ENCODE measurements around the gene ITGB3. TPM values are rescaled to one million over a fixed set of nuclear protein-coding genes. Genes with fewer than 3 reads are reported as not detected.
A peak's percentile ranks its signal among the peaks of the same experiment; 100 is the strongest.

ITGB3 gene
- total and polyA plus RNA-seq, 2 of the 4 experiments (the other 2 are of a cell fraction) = 9.8 to 17.6 TPM

DNA sequence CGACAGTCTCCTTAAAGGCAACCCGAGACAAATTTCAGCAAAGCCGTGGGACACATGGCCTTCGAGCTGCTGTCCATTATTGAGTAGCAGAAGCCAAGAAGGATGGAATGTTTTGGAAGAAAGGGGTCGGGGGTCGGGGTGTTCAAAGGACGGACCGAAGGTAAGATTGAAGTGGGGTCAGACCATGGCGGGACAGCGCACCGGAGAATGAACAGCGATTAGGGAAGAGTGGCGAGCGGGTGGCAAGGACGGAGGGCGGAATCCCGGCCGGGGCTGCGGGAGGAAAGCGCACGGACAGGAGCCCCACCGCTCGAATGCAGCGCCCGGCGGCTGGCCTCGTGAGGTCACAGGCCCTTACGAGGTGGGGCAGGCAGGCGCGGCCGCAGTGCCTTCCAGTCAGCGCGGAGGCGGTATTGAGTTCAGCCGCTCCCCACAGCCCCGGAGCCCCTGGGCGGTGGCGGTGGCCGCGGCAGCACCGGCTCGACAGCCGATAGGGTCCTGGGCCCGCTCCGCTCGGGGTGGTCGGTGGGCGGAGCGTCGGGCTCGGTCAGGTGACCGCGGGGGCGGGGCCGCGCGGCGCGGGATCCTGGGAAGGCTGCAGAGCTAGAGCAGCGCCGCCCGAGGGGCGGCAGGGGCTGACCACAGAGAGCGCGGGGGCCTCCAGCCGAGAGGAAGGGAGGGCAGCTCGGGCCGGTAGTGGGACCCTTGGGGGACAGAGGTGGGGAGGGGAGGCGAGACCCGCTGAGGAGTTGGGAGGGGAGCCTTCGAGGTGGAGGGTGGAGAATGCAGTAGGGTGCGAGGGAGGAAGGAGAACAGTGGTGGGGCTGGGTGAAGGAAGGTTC, 70.0 kb downstream of the ITGB3 start, which contains the start of gene EFCAB13:
EFCAB13 (plus strand) TSS at position 574 of the 842 bp plus-strand sequence. CDS start 4,399 bp downstream, outside the sequence.
- H3K27me3 ChIP-seq (ENCODE audit: control insufficient read depth, insufficient read depth, low read length) = no peaks in the 10 kb centered on the region
- H4K5ac ChIP-seq (ENCODE audit: low read depth, low read length) = peak within 1 kb of the TSS; percentile 91
- peak within 1 kb of the TSS; percentile 78 for H4K91ac ChIP-seq (ENCODE audit: insufficient read depth, low read depth, low read length)
- H3K14ac ChIP-seq (replicated peaks; ENCODE audit: low read depth, low read length) = peak within 1 kb of the TSS; percentile 97
- no peaks in the 10 kb centered on the region for H3K4me1 ChIP-seq (ENCODE audit: control insufficient read depth, insufficient read depth, low read length)
- DNase-seq = peak; percentile 71
- H2BK5ac ChIP-seq (ENCODE audit: low read depth, low read length, poor library complexity, severe bottlenecking) = peak within 1 kb of the TSS; percentile 76
- peak within 1 kb of the TSS; percentile 88 for H3K18ac ChIP-seq (ENCODE audit: low read depth, low read length)
- BruUV-seq (replicated peaks) = no TSS peak
- in situ Hi-C loops (cut with MboI; ENCODE audit: low sequenced_read_pairs) = no loop called here
- H4K20me1 ChIP-seq (ENCODE audit: insufficient read depth, low read length) = no peaks in the 10 kb centered on the region
- H4K8ac ChIP-seq (ENCODE audit: low read depth in 2 of 2, low read length in 2 of 2) = peak within 1 kb of the TSS; percentile 74 to 93
- peak within 1 kb of the TSS; percentile 93 for H3K4me2 ChIP-seq (ENCODE audit: low read depth, low read length)
- CTCF ChIA-PET = interaction anchor here (0.6 kb wide), 1 partner anchor 73 kb away, joined by 3 read pairs; no protein-coding TSS in a partner anchor
- peak within 1 kb of the TSS; percentile 80 for H2AK5ac ChIP-seq (ENCODE audit: low read depth, low read length)
- H3K27ac ChIP-seq (ENCODE audit: insufficient read depth, low read length) = peak within 1 kb of the TSS; percentile 88
- H3K23ac ChIP-seq (ENCODE audit: low read depth, low read length) = peak within 1 kb of the TSS; percentile 98
- peak within 1 kb of the TSS; percentile 35 for H2BK20ac ChIP-seq (ENCODE audit: low read depth, low read length)
- no peaks in the 10 kb centered on the region for H3K36me3 ChIP-seq (ENCODE audit: control insufficient read depth, insufficient read depth, low read length)
- H2BK120ac ChIP-seq (ENCODE audit: low read depth, low read length) = peak within 1 kb of the TSS; percentile 80
- ATAC-seq (ENCODE audit: low read depth) = peak; percentile 97
- intact Hi-C loops (cut with micrococcal nuclease) = loop anchor here (2.0 to 5.0 kb wide), 2 partner anchors 164 to 291 kb away; no protein-coding TSS in a partner anchor
- H3K9ac ChIP-seq (ENCODE audit: low read depth, low read length) = peak within 1 kb of the TSS; percentile 77
- 0 out of 2 replicates have a peak, but pooled peaks cover 2% of the 10 kb centered on the region for H3K9me1 ChIP-seq (ENCODE audit: insufficient read depth, low read length)
- WGBS, 2 experiments (ENCODE audit: extremely low coverage in 2 of 2, insufficient read length in 1 of 2) = 0% methylated on average over 55 of the region's 72 CpGs; no CpG with 5 or more reads in 1 of the 2 experiments
- peaks cover 0 to 13% of the 10 kb centered on the region in 2 experiments; a peak in 2 of 4 replicates for H3K79me1 ChIP-seq (ENCODE audit: low read depth in 1 of 2, low read length in 2 of 2)
- H3K4ac ChIP-seq (ENCODE audit: low read depth, low read length) = peak within 1 kb of the TSS; percentile 95
- H2AFZ ChIP-seq (replicated peaks; ENCODE audit: low read length, poor library complexity) = peak within 1 kb of the TSS; percentile 98
- H3K4me3 ChIP-seq (ENCODE audit: insufficient read depth, low read depth, low read length) = peak within 1 kb of the TSS; percentile 91
- H3K56ac ChIP-seq (ENCODE audit: extremely low read depth, insufficient read depth, low read length) = peak within 1 kb of the TSS; percentile 83
- H2AK9ac ChIP-seq (replicated peaks; ENCODE audit: low read depth, low read length, poor library complexity) = peak within 1 kb of the TSS; percentile 87
- H3K9me3 ChIP-seq (ENCODE audit: control insufficient read depth, insufficient read depth, low read length) = no peaks in the 10 kb centered on the region
- H2BK15ac ChIP-seq (ENCODE audit: low read depth, low read length) = peak within 1 kb of the TSS; percentile 74; the same call in 2 of the 3 replicates
- dilution Hi-C loops (cut with HindIII; ENCODE audit: low sequenced_read_pairs, unreplicated experiment) = no loop called here
- POLR2A ChIA-PET (ENCODE audit: unreplicated experiment) = interaction anchor here (1.1 kb wide), 1 partner anchor 13 kb away, joined by 3 read pairs; no protein-coding TSS in a partner anchor
- TF ChIP-seq, protein P1, sequence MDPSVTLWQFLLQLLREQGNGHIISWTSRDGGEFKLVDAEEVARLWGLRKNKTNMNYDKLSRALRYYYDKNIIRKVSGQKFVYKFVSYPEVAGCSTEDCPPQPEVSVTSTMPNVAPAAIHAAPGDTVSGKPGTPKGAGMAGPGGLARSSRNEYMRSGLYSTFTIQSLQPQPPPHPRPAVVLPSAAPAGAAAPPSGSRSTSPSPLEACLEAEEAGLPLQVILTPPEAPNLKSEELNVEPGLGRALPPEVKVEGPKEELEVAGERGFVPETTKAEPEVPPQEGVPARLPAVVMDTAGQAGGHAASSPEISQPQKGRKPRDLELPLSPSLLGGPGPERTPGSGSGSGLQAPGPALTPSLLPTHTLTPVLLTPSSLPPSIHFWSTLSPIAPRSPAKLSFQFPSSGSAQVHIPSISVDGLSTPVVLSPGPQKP (IDR thresholded peaks at IDR 0.05; ENCODE audit: borderline replicate concordance, low read depth, low read length) = no peak
- TF ChIP-seq POLR2A (IDR thresholded peaks at IDR 0.05; ENCODE audit: low read depth, low read length) (peak; percentile 61), NFE2L2 (IDR thresholded peaks at IDR 0.05; ENCODE audit: low read depth, low read length) (no peak), RFX5 (IDR thresholded peaks at IDR 0.05; ENCODE audit: low read depth, low read length) (no peak), BHLHE40 (IDR thresholded peaks at IDR 0.05; ENCODE audit: low read depth, low read length) (no peak), RAD21 (IDR thresholded peaks at IDR 0.05; ENCODE audit: low read length) (no peak), CEBPB (IDR thresholded peaks at IDR 0.05; ENCODE audit: low read depth, low read length) (no peak), MXI1 (IDR thresholded peaks at IDR 0.05; ENCODE audit: borderline replicate concordance, low read depth, low read length) (no peak), MAZ (IDR thresholded peaks at IDR 0.05; ENCODE audit: borderline replicate concordance, low read depth, low read length) (peak; percentile 38; the same call in 1 of the 2 replicates), MAFK (IDR thresholded peaks at IDR 0.05; ENCODE audit: low read depth, low read length) (no peak), CHD1 (IDR thresholded peaks at IDR 0.05; ENCODE audit: low read depth, low read length) (no peak), SMC3 (IDR thresholded peaks at IDR 0.05; ENCODE audit: low read depth, low read length) (no peak), RCOR1 (IDR thresholded peaks at IDR 0.05; ENCODE audit: insufficient replicate concordance, low read length) (no peak)
- TF ChIP-seq, protein P2, sequence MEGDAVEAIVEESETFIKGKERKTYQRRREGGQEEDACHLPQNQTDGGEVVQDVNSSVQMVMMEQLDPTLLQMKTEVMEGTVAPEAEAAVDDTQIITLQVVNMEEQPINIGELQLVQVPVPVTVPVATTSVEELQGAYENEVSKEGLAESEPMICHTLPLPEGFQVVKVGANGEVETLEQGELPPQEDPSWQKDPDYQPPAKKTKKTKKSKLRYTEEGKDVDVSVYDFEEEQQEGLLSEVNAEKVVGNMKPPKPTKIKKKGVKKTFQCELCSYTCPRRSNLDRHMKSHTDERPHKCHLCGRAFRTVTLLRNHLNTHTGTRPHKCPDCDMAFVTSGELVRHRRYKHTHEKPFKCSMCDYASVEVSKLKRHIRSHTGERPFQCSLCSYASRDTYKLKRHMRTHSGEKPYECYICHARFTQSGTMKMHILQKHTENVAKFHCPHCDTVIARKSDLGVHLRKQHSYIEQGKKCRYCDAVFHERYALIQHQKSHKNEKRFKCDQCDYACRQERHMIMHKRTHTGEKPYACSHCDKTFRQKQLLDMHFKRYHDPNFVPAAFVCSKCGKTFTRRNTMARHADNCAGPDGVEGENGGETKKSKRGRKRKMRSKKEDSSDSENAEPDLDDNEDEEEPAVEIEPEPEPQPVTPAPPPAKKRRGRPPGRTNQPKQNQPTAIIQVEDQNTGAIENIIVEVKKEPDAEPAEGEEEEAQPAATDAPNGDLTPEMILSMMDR (conservative IDR thresholded peaks at IDR 0.05; ENCODE audit: low read depth, low read length) = peak; percentile 9; the same call in 1 of the 2 replicates
